IMR-90 (cell line): Measurements from ENCODE around the gene THRB. TPM values are rescaled to one million over a fixed set of nuclear protein-coding genes. Genes with fewer than 3 reads are reported as not detected.

Source experiments
- ATAC-seq: fragments of 200-7000 bp; cut with Tn5 transposase; 2 replicates; pipeline ENCODE4 v1.9.1; 2020; ENCODE audit warnings: low read depth, mild to moderate bottlenecking, moderate library complexity
- BruUV-seq: library from RNA; stranded (reverse); fragments of 400-500 nt; replicated peaks from 2 replicates; lab custom pipeline; 2021; lab: Mats Ljungman, UMichigan
- CTCF ChIA-PET: fragments of 300-600 bp; formaldehyde crosslinking; extraction: SDS; loops from one replicate; lab custom pipeline; 2021; ENCODE audit warnings: antibody characterized with exemption; lab: Yijun Ruan, JAX
- POLR2A ChIA-PET: fragments of 300-600 bp; sonication (Branson Sonifier 250); formaldehyde crosslinking; loops from one replicate; lab custom pipeline; 2022; ENCODE audit warnings: antibody characterized with exemption; ENCODE audit not compliant: unreplicated experiment; lab: Charles Lee
- DNase-seq: peaks from one replicate; pipeline ENCODE4 v3.0.0; 2013
- H2AFZ ChIP-seq: replicated peaks from 2 replicates; pipeline ENCODE3; 2013; ENCODE audit warnings: low read length, mild to moderate bottlenecking; ENCODE audit not compliant: poor library complexity
- H2AK5ac ChIP-seq: 2 replicates; pipeline ENCODE4 v1.6.1; 2013; ENCODE audit warnings: low read depth, low read length, inconsistent platforms
- H2AK9ac ChIP-seq: replicated peaks from 2 replicates; pipeline ENCODE3; 2013; ENCODE audit warnings: mild to moderate bottlenecking, low read depth, low read length, moderate library complexity; ENCODE audit not compliant: poor library complexity
- H2BK120ac ChIP-seq: 2 replicates; pipeline ENCODE4 v1.6.1; 2013; ENCODE audit warnings: low read depth, low read length, inconsistent platforms
- H2BK15ac ChIP-seq: 3 replicates; pipeline ENCODE4 v1.6.1; 2013; ENCODE audit warnings: low read depth, low read length, inconsistent platforms
- H2BK20ac ChIP-seq: 2 replicates; pipeline ENCODE4 v1.6.1; 2013; ENCODE audit warnings: low read depth, mild to moderate bottlenecking, inconsistent platforms, low read length, moderate library complexity
- H2BK5ac ChIP-seq: 2 replicates; pipeline ENCODE4 v1.6.1; 2013; ENCODE audit warnings: mild to moderate bottlenecking, low read depth, low read length, inconsistent platforms; ENCODE audit not compliant: poor library complexity, severe bottlenecking
- H3K14ac ChIP-seq: replicated peaks from 2 replicates; pipeline ENCODE4 v1.6.1; 2013; ENCODE audit warnings: low read depth, low read length, inconsistent platforms
- H3K18ac ChIP-seq: 2 replicates; pipeline ENCODE4 v1.6.1; 2013; ENCODE audit warnings: low read depth, low read length, control low read depth
- H3K23ac ChIP-seq: 2 replicates; pipeline ENCODE4 v1.6.1; 2013; ENCODE audit warnings: low read depth, low read length, inconsistent platforms
- H3K27ac ChIP-seq: 2 replicates; pipeline ENCODE4 v1.5.1; 2013; ENCODE audit warnings: mild to moderate bottlenecking, control low read depth, low read length; ENCODE audit not compliant: insufficient read depth
- H3K27me3 ChIP-seq: 2 replicates; pipeline ENCODE4 v1.6.1; 2013; ENCODE audit warnings: low read length; ENCODE audit not compliant: control insufficient read depth, insufficient read depth
- H3K36me3 ChIP-seq: 2 replicates; pipeline ENCODE4 v1.6.1; 2013; ENCODE audit warnings: low read length, mixed read lengths; ENCODE audit not compliant: control insufficient read depth, insufficient read depth
- H3K4ac ChIP-seq: 2 replicates; pipeline ENCODE4 v1.6.1; 2013; ENCODE audit warnings: low read depth, low read length, inconsistent platforms
- H3K4me1 ChIP-seq: 2 replicates; pipeline ENCODE4 v1.6.1; 2013; ENCODE audit warnings: low read length, mixed read lengths; ENCODE audit not compliant: control insufficient read depth, insufficient read depth
- H3K4me2 ChIP-seq: 2 replicates; pipeline ENCODE4 v1.6.1; 2013; ENCODE audit warnings: low read depth, mild to moderate bottlenecking, control low read depth, low read length, moderate library complexity
- H3K4me3 ChIP-seq: 2 replicates; pipeline ENCODE4 v1.5.1; 2013; ENCODE audit warnings: low read depth, mild to moderate bottlenecking, control low read depth, low read length, moderate library complexity; ENCODE audit not compliant: insufficient read depth
- H3K56ac ChIP-seq: 2 replicates; pipeline ENCODE4 v1.6.1; 2013; ENCODE audit warnings: low read length, inconsistent platforms; ENCODE audit not compliant: insufficient read depth; ENCODE audit errors: extremely low read depth
- H3K79me1 ChIP-seq, 2 experiments: 2 replicates each; pipeline ENCODE4 v1.6.1; 2013; ENCODE audit warnings: low read length in 2 of 2, inconsistent platforms in 1 of 2, low read depth in 1 of 2
- H3K9ac ChIP-seq: 2 replicates; pipeline ENCODE4 v1.6.1; 2013; ENCODE audit warnings: low read depth, low read length, control low read depth
- H3K9me1 ChIP-seq: 2 replicates; pipeline ENCODE4 v1.6.1; 2013; ENCODE audit warnings: low read length, inconsistent platforms; ENCODE audit not compliant: insufficient read depth
- H3K9me3 ChIP-seq: 2 replicates; pipeline ENCODE4 v1.6.1; 2013; ENCODE audit warnings: low read length; ENCODE audit not compliant: control insufficient read depth, insufficient read depth
- H4K20me1 ChIP-seq: 2 replicates; pipeline ENCODE4 v1.6.1; 2013; ENCODE audit warnings: low read length, inconsistent platforms; ENCODE audit not compliant: insufficient read depth
- H4K5ac ChIP-seq: 2 replicates; pipeline ENCODE4 v1.6.1; 2013; ENCODE audit warnings: mild to moderate bottlenecking, low read depth, low read length, control low read depth
- H4K8ac ChIP-seq, 2 experiments: 2 replicates each; pipeline ENCODE4 v1.6.1; 2013; ENCODE audit warnings: low read depth in 2 of 2, low read length in 2 of 2, control low read depth in 1 of 2, inconsistent platforms in 1 of 2
- H4K91ac ChIP-seq: 2 replicates; pipeline ENCODE4 v1.6.1; 2013; ENCODE audit warnings: low read depth, low read length, inconsistent platforms; ENCODE audit not compliant: insufficient read depth
- BHLHE40 ChIP-seq: fragments of 150-350 bp; IDR thresholded peaks from 2 replicates; pipeline ENCODE4 v1.6.1; 2016; ENCODE audit warnings: mild to moderate bottlenecking, low read depth, low read length
- CEBPB ChIP-seq: IDR thresholded peaks from 2 replicates; pipeline ENCODE4 v1.6.1; 2012; ENCODE audit warnings: low read depth, low read length, improper control_type of control experiment
- CHD1 ChIP-seq: IDR thresholded peaks from 2 replicates; pipeline ENCODE4 v1.6.1; 2012; ENCODE audit warnings: low read depth, low read length, improper control_type of control experiment
- FOS ChIP-seq: fragments of 150-350 bp; IDR thresholded peaks from 2 replicates; pipeline ENCODE4 v1.6.1; 2016; ENCODE audit warnings: low read depth, low read length
- MAFK ChIP-seq: IDR thresholded peaks from 2 replicates; pipeline ENCODE4 v1.6.1; 2012; ENCODE audit warnings: low read depth, low read length, improper control_type of control experiment
- MAZ ChIP-seq: IDR thresholded peaks from 2 replicates; pipeline ENCODE4 v1.6.1; 2012; ENCODE audit warnings: low read depth, mild to moderate bottlenecking, low read length, improper control_type of control experiment, moderate library complexity, borderline replicate concordance
- MXI1 ChIP-seq: IDR thresholded peaks from 2 replicates; pipeline ENCODE4 v1.6.1; 2012; ENCODE audit warnings: low read depth, mild to moderate bottlenecking, low read length, moderate library complexity, borderline replicate concordance
- NFE2L2 ChIP-seq: fragments of 150-350 bp; IDR thresholded peaks from 2 replicates; pipeline ENCODE4 v1.6.1; 2016; ENCODE audit warnings: low read depth, mild to moderate bottlenecking, low read length
- POLR2A ChIP-seq: IDR thresholded peaks from 2 replicates; pipeline ENCODE4 v1.6.1; 2012; ENCODE audit warnings: mild to moderate bottlenecking, low read depth, low read length
- RAD21 ChIP-seq: IDR thresholded peaks from 2 replicates; pipeline ENCODE4 v1.6.1; 2012; ENCODE audit warnings: low read length, improper control_type of control experiment
- RCOR1 ChIP-seq: IDR thresholded peaks from 2 replicates; pipeline ENCODE4 v1.6.1; 2012; ENCODE audit warnings: mild to moderate bottlenecking, low read length, improper control_type of control experiment; ENCODE audit not compliant: insufficient replicate concordance
- RFX5 ChIP-seq: IDR thresholded peaks from 2 replicates; pipeline ENCODE4 v1.8.0; 2012; ENCODE audit warnings: low read depth, mild to moderate bottlenecking, low read length, moderate library complexity
- SMC3 ChIP-seq: fragments of 150-350 bp; IDR thresholded peaks from 2 replicates; pipeline ENCODE4 v1.6.1; 2016; ENCODE audit warnings: low read depth, mild to moderate bottlenecking, antibody characterized with exemption, low read length, moderate library complexity
- USF2 ChIP-seq: fragments of 150-350 bp; IDR thresholded peaks from 2 replicates; pipeline ENCODE4 v1.6.1; 2017; ENCODE audit warnings: mild to moderate bottlenecking, antibody characterized with exemption, low read length, low read depth
- WGBS, 2 experiments: methylation state at CpG; one replicate each; pipeline versions ENCODE4 v1.1.5 to v1.1.7; 2013; ENCODE audit warnings: missing lambda C conversion rate in 2 of 2; ENCODE audit not compliant: insufficient read length in 1 of 2; ENCODE audit errors: extremely low coverage in 2 of 2; 5-methylcytosine and 5-hydroxymethylcytosine counted together
- dilution Hi-C: fragments of 300-500 bp; cut with HindIII; formaldehyde crosslinking; loops from one replicate; pipeline ENCODE4 v1.14.3; 2018; ENCODE audit warnings: low sequenced_read_pairs; ENCODE audit not compliant: unreplicated experiment
- in situ Hi-C: fragments of 300-500 bp; cut with MboI; formaldehyde crosslinking; loops from 3 replicates; pipeline ENCODE4 v1.14.3; 2019; ENCODE audit warnings: low sequenced_read_pairs, inconsistent platforms, mixed read lengths
- intact Hi-C: fragments of 100-400 bp; cut with micrococcal nuclease; formaldehyde crosslinking; loops from 2 replicates; pipeline ENCODE4 v1.10.0; 2022
- polyA plus RNA-seq, 3 experiments: library from polyadenylated mRNA; depleted of rRNA; stranded (reverse); fragments of >200 nt; gene quantifications; 2 replicates each; pipeline ENCODE4 v1.2.3, GENCODE V29; 2012; ENCODE audit warnings: low replicate concordance in 1 of 3
- total RNA-seq: library from RNA; depleted of rRNA; stranded (reverse); fragments of >200 nt; gene quantifications from 2 replicates; pipeline ENCODE4 v1.2.3, GENCODE V29; 2012
- TF ChIP-seq, protein P1 (sequence below): fragments of 150-350 bp; IDR thresholded peaks from 2 replicates; pipeline ENCODE4 v1.6.1; 2016; ENCODE audit warnings: low read depth, mild to moderate bottlenecking, low read length, moderate library complexity, borderline replicate concordance
- TF ChIP-seq, protein P2 (sequence below): conservative IDR thresholded peaks from 2 replicates; pipeline ENCODE4 v1.5.1; 2012; ENCODE audit warnings: mild to moderate bottlenecking, low read depth, low read length, improper control_type of control experiment

The THRB gene
- total and polyA plus RNA-seq, 2 of the 4 experiments (the other 2 are of a cell fraction): under 0.01 TPM; not detected in 1

DNA sequence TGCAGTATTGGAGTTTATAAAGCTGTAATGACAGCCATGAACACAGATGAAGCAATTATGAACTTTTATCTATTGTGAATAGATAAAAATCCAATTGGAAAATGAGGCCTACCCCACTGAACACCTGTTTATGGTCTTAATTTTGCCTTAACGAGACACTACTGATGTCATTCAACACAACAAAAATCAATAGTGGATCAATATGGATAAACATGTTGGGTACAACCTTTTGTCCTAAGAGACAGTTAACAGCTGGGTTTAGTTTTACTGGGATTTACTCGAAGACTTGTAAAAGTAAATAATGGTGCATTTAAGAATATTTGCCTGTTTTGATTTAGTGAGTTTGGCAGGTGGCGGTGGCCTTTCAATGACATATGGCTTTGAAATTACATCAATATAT is 331.7 kb downstream of the THRB start:
- ChIA-PET CTCF (no interaction called here), POLR2A (no interaction called here)
- Histone ChIP-seq H2AK9ac (no peak overlapping the region), H3K27me3 (peaks cover 3% of the 10 kb centered on the region), H3K79me1 (no peaks in the 10 kb centered on the region), H3K4ac (no peak overlapping the region), H3K4me1 (no peaks in the 10 kb centered on the region), H4K91ac (no peak overlapping the region), H2AK5ac (no peak overlapping the region), H3K18ac (no peak overlapping the region), H3K36me3 (no peaks in the 10 kb centered on the region), H3K27ac (no peak overlapping the region), H2AFZ (no peak overlapping the region), H3K56ac (no peak overlapping the region), H2BK120ac (no peak overlapping the region), H4K5ac (no peak overlapping the region), H2BK20ac (no peak overlapping the region), H3K9ac (no peak overlapping the region), H3K23ac (no peak overlapping the region), H4K20me1 (no peaks in the 10 kb centered on the region), H3K9me3 (no peaks in the 10 kb centered on the region), H3K4me2 (no peak overlapping the region), H4K8ac (no peak overlapping the region), H3K4me3 (no peak overlapping the region), H3K9me1 (no peaks in the 10 kb centered on the region), H2BK5ac (no peak overlapping the region), H2BK15ac (no peak overlapping the region), H3K14ac (no peak overlapping the region)
- WGBS, 2 experiments: no CpG with 5 or more reads among the region's 3 CpGs
- dilution Hi-C loops: no loop called here
- intact Hi-C loops: no loop called here
- ATAC-seq (no peak), DNase-seq (no peak)
- TF ChIP-seq MXI1 (no peak), NFE2L2 (no peak), BHLHE40 (no peak), FOS (no peak), CHD1 (no peak), RCOR1 (no peak), RAD21 (no peak), CEBPB (no peak), MAFK (no peak), RFX5 (no peak), USF2 (no peak), POLR2A (no peak), SMC3 (no peak), MAZ (no peak)
- TF ChIP-seq, protein P1, sequence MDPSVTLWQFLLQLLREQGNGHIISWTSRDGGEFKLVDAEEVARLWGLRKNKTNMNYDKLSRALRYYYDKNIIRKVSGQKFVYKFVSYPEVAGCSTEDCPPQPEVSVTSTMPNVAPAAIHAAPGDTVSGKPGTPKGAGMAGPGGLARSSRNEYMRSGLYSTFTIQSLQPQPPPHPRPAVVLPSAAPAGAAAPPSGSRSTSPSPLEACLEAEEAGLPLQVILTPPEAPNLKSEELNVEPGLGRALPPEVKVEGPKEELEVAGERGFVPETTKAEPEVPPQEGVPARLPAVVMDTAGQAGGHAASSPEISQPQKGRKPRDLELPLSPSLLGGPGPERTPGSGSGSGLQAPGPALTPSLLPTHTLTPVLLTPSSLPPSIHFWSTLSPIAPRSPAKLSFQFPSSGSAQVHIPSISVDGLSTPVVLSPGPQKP: no peak
- TF ChIP-seq, protein P2, sequence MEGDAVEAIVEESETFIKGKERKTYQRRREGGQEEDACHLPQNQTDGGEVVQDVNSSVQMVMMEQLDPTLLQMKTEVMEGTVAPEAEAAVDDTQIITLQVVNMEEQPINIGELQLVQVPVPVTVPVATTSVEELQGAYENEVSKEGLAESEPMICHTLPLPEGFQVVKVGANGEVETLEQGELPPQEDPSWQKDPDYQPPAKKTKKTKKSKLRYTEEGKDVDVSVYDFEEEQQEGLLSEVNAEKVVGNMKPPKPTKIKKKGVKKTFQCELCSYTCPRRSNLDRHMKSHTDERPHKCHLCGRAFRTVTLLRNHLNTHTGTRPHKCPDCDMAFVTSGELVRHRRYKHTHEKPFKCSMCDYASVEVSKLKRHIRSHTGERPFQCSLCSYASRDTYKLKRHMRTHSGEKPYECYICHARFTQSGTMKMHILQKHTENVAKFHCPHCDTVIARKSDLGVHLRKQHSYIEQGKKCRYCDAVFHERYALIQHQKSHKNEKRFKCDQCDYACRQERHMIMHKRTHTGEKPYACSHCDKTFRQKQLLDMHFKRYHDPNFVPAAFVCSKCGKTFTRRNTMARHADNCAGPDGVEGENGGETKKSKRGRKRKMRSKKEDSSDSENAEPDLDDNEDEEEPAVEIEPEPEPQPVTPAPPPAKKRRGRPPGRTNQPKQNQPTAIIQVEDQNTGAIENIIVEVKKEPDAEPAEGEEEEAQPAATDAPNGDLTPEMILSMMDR: no peak
- BruUV-seq: no TSS peak
- in situ Hi-C loops: no loop called here
